Measurements from ENCODE around the gene BMP7.

Gene BMP7

DNA sequence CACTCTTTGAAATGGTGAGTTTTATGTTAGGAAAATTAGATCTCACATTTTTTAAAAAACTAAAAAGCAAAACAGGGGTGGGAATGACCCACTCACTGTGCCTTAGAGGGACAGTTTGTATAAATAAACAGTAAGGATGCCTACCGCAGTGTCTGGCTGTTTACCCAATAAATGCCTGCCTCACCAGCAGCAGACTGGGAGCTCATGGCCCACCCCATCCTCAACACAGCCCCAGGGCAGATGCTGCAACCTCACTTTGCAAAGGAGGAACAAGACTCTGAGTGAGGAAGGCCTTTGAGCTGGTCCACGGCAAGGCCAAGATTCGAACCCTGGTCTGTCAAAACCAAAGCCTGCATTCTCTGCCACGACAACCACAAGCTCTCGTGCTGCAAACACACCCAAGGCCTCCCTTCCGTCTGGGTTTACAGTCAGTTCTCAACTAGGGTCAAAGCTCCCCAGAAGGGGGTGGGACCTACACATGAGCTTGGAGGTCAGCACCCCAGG is 77.8 kb downstream of the BMP7 start:
- DNase-seq = no peak

- DNase-seq = no peak
These were observed 78.4 kb downstream of the BMP7 start for GRCh38 chr20:57188056-57188455.

GRCh38 chr20:57187068-57187634 is 79.3 kb downstream of the BMP7 start:
- DNase-seq = no peak

GRCh38 chr20:57186192-57186591 is 80.2 kb downstream of the BMP7 start:
- no peak for DNase-seq

GRCh38 chr20:57185188-57185743 is 81.2 kb downstream of the BMP7 start:
- no peak for DNase-seq

DNA sequence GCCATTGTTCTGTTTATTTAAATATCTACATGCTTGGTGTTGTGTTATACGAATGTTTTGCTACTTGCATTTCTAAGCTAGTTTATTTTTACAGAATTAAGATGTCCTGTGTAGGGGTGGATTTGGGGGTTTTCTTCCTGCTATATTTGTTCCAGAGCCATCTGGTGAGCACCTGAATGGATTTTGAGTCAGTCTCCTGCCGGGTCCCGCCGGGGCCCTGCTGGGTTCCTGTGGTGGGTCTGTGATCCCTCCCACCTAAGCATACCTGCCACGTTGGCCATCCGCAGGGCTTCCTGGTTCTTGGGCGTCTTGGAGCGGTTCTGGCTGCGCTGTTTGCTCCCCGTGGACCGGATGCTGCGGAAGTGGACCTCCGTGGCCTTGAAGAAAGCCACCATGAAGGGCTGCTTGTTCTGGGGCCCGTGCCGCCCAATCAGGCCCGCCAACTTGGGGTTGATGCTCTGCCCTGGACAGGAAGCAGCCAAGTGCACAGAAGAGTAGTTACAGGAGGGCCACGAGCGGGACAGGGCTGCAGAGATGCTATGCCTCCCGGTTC is 82.9 kb downstream of the BMP7 start:
- no peak for DNase-seq

DNA sequence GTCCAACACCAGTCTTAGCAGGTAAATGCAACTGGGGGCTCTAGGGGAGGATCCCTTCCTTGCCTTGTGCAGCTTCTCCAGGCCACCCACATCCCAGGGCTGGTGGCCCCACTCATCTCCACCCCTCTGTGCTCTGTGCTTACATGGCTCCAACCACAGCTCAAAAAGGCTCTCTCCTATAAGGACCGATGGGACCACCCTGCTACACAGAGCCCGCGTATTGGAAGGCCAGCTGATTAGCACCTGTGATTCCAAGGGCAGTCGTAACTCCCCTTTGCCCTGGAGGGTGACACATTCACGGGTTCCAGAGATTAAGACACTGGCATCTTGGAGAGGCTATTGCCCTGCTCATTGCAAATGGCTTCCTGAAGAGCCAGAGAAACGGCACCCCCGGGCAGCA is 84.8 kb downstream of the BMP7 start:
- DNase-seq = no peak

GRCh38 chr20:57180954-57181353 is 85.5 kb downstream of the BMP7 start:
- DNase-seq = no peak

GRCh38 chr20:57180387-57180786 is 86.1 kb downstream of the BMP7 start:
- no peak for DNase-seq

DNA sequence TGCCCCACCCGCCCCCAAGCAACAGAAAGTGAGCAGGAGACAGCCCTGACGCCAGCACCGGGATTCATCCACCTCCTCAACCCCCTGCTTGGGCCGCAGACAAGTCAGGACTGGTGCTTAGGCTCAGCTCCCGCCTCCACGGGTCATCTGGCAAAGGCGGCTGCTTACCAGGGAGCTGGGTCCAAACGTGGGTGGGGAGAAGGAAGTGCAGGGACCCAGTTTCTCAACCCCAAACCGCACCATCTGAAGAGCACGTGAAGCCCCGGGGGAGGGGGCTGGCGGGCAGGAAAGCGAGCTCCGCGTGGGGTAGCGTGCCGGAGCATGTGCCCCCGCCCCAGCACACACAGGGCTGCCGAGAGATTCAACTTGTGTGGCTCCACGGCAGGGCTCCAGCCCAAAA is 87.2 kb downstream of the BMP7 start:
- DNase-seq = no peak

GRCh38 chr20:57178582-57179111 is 87.8 kb downstream of the BMP7 start:
- no peak for DNase-seq

DNA sequence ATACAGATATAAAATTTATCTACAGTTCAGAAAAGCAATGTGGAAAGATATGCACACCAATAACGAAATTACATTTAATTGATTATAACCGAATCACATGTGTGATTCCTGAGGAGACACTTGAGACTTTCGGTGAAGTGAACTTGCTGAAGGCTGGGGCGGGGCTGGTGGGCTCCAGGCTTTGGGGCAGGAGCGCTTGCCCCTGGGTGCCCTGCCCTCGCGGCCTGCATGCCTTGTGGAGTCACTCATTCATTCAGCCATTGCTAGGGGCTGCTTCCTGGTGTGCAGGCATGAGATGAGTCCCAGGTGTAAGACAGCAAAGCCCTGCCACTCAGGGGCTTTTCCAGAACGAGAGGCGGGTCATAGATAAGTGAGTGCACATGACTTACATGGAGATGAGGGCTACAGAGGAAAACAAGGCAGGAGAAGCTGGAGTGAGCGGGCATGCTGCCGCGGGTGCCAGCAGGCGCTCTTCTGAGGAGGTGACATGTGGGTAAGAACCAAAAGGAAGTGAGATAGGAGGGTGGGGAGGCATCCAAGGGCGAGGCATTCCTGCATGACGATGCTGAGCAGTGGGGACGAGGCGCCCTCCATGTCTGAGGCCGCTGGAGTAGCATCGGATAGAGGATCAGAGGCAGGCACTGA is 88.7 kb downstream of the BMP7 start:
- no peak for DNase-seq

GRCh38 chr20:57176842-57177241 is 89.6 kb downstream of the BMP7 start:
- DNase-seq = no peak

GRCh38 chr20:57175397-57176010 is 90.9 kb downstream of the BMP7 start:
- no peak for DNase-seq

GRCh38 chr20:57174737-57175136 is 91.7 kb downstream of the BMP7 start:
- DNase-seq = no peak

DNA sequence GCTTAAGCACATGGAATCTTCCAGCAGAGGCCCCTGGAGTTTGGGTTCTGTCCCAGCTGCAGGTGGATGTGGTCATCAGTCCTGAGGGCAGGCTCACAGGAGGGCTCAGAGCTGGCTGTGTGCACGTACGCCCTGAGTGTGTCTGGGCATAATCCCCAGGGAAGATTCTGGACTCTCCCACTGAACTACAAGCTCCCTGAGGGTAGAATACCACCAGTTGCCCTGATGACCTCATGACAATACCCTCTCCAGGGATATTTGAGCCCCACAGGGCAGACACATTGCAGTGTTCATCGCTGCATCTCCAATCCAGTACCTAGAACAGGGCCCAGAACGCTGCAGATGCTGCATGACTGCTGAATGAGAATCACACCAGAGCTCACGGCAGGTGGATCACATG is 92.5 kb downstream of the BMP7 start:
- no peak for DNase-seq

- DNase-seq = no peak
These were observed 93.4 kb downstream of the BMP7 start for GRCh38 chr20:57173041-57173440.

- DNase-seq = no peak
These were observed 96.1 kb downstream of the BMP7 start for GRCh38 chr20:57170343-57170742.

GRCh38 chr20:57169162-57169561 is 97.3 kb downstream of the BMP7 start:
- DNase-seq = no peak

- no peak for DNase-seq
These were observed 98.3 kb downstream of the BMP7 start for GRCh38 chr20:57167971-57168701.

DNA sequence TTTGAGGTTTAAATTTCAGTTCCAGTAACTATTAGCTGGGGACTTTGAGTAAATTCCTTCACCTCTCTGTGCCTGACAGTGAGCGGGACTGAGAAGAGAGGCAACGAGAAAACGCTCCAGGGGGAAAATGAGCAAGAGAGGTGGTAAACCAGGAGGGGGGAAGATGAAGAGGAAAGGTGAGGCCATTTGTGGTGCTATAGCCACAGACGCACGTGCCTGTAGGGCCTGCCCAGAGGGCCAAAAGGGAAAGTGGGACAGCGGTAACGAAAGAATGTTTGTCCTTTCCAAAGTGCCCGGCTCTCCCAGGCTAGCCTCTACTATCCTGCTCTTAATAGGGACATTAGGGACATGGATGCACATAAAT is 99.2 kb downstream of the BMP7 start:
- no peak for DNase-seq

GRCh38 chr20:57166568-57167291 is 99.7 kb downstream of the BMP7 start:
- no peak for DNase-seq

Measured in activated CD4-positive, CD25-positive, alpha-beta regulatory T cell (primary cell).